ENCODE data around the gene FBXW8.

The FBXW8 gene

GRCh38 chr12:116943419-116944372 lies 32.9 kb downstream of the FBXW8 start:
- intact Hi-C loops (cut with DNase I) = no loop called here
- no peak for DNase-seq

GRCh38 chr12:116945886-116946550 lies 35.3 kb downstream of the FBXW8 start:
- intact Hi-C loops (cut with DNase I) = no loop called here
- DNase-seq = peak in 22 of 42 donors; percentile 11 to 77 (median 38)

- DNase-seq = no peak
- intact Hi-C loops (cut with DNase I) = no loop called here
These were observed 37.5 kb downstream of the FBXW8 start for GRCh38 chr12:116948298-116948697.

- intact Hi-C loops (cut with DNase I) = no loop called here
These were observed 40.0 kb downstream of the FBXW8 start for GRCh38 chr12:116950628-116951325.

GRCh38 chr12:116954710-116955381 lies 44.1 kb downstream of the FBXW8 start:
- intact Hi-C loops (cut with DNase I) = no loop called here
- peak in 1 of 42 donors; percentile 17 for DNase-seq

More at GRCh38 chr12:116950628-116951325, 40.0 kb downstream of the FBXW8 start:
- no peak for DNase-seq

- DNase-seq = peak in 14 of 42 donors; percentile 15 to 66 (median 26)
- intact Hi-C loops (cut with DNase I) = no loop called here
These were observed 44.8 kb downstream of the FBXW8 start for GRCh38 chr12:116955382-116956021.

- intact Hi-C loops (cut with DNase I) = no loop called here
- DNase-seq = no peak
These were observed 47.9 kb downstream of the FBXW8 start for GRCh38 chr12:116958402-116959197.

- intact Hi-C loops (cut with DNase I) = no loop called here
- DNase-seq = no peak
These were observed 48.4 kb downstream of the FBXW8 start for GRCh38 chr12:116959198-116959460.

- DNase-seq = peak in 22 of 42 donors; percentile 5 to 76 (median 40)
These were observed 49.2 kb downstream of the FBXW8 start for GRCh38 chr12:116959845-116960514.

GRCh38 chr12:116962197-116962596 lies 51.4 kb downstream of the FBXW8 start:
- no peak for DNase-seq
- intact Hi-C loops (cut with DNase I) = no loop called here

More at GRCh38 chr12:116959845-116960514, 49.2 kb downstream of the FBXW8 start:
- intact Hi-C loops (cut with DNase I) = no loop called here

GRCh38 chr12:116962783-116963356 lies 52.1 kb downstream of the FBXW8 start:
- intact Hi-C loops (cut with DNase I) = no loop called here
- no peak for DNase-seq

- intact Hi-C loops (cut with DNase I) = no loop called here
- no peak for DNase-seq
These were observed 53.6 kb downstream of the FBXW8 start for GRCh38 chr12:116964054-116965050.

GRCh38 chr12:116968986-116969385 lies 58.2 kb downstream of the FBXW8 start:
- intact Hi-C loops (cut with DNase I) = no loop called here

GRCh38 chr12:116969615-116970585 lies 59.1 kb downstream of the FBXW8 start:
- intact Hi-C loops (cut with DNase I) = no loop called here

More at GRCh38 chr12:116968986-116969385, 58.2 kb downstream of the FBXW8 start:
- DNase-seq = no peak

GRCh38 chr12:116971222-116971621 lies 60.5 kb downstream of the FBXW8 start:
- DNase-seq = no peak
- intact Hi-C loops (cut with DNase I) = no loop called here

More at GRCh38 chr12:116969615-116970585, 59.1 kb downstream of the FBXW8 start:
- DNase-seq = peak in 33 of 42 donors; percentile 10 to 73 (median 40)

All from head of caudate nucleus (tissue), 42 donors.